AML-193 (cell line): Measurements from ENCODE around the gene STMN3.
"Not testable (repeated sequence)": the region's sequence is repeated elsewhere in the genome, so short reads cannot be mapped to it uniquely, and the experiment has no call there.

Experiments used
- DNase-seq, 2 experiments: peaks; one replicate each; lab custom pipeline; 2025; lab: John Stamatoyannopoulos, UW

STMN3 gene

GRCh38 chr20:63678667-63679465 is 25.6 kb upstream of the STMN3 start:
- DNase-seq, result no peak

GRCh38 chr20:63678071-63678470 is 24.8 kb upstream of the STMN3 start:
- DNase-seq, result no peak

GRCh38 chr20:63675681-63676368 is 22.6 kb upstream of the STMN3 start:
- no peak for DNase-seq

DNA sequence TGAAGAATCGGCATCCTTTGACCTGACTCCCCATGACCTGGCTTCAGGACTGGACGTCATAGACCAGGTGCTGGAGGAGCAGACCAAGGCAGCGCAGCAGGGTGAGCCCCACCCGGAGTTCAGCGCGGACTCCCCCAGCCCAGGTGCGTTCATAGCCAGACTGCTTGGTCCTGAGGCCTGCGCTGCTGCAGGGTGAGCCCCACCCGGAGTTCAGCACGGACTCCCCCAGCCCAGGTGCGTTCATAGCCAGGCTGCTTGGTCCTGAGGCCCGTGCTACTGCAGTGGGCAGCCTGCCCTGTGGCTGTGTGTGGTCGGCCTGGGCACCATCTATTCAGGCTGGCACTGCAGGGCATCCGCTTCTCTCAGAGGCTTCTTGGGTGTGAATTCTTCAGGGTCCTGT is 20.7 kb upstream of the STMN3 start:
- DNase-seq, result no peak

DNA sequence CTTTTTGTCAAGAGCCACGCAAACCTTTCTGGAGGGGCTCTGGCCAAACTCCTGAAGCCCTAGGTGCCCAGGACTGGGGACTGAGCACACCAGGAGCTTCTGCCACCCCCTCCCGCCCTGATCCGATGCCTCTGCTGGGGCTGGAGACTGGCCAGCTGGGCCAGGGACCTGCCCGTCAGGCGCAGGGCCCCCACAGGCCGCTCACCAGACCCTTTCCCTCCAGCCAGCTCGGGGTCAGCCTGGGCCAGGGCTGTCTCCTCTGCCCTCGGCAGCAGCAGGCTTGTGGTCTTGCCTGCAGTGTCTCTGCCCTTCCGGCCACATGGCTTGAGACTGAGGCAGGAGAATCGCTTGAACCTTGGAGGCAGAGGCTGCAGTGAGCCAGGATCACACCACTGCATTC is 19.4 kb upstream of the STMN3 start:
- DNase-seq, result no peak

DNA sequence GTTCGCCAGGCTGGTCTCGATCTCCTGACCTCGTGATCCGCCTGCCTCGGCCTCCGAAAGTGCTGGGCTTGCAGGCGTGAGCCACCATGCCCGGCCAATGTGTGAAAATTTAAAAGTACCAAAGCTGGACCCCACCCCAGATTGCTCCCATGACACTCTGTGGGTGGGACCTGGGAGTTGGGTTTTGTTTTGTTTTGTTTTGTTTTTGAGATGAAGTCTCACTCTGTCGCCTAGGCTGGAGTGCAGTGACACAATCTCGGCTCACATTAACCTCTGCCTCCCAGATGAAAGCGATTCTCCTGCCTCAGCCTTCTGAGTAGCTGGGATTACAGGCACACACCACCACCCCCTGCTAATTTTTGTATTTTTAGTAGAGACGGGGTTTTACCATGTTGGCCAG is 18.5 kb upstream of the STMN3 start:
- not testable (repeated sequence) for DNase-seq

- DNase-seq, result no peak
Measured at GRCh38 chr20:63668351-63668750, 15.1 kb upstream of the STMN3 start.

DNA sequence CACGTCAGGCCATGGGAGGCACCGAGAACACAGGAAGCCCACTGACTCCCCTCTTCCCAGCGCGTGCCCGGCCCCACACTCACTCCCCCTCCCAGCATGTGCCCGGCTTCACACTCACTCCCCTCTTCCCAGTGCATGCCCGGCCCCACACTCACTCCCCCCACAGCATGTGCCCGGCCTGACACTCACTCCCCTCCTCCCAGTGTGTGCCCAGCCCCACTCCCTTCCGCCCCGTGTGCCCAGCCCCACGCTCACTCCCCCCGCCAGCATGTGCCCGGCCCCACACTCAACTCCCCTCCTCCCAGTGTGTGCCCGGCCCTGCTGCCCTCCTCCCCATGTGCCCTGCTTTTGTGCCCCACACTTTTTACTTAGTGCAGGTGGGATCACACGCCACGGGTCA is 14.6 kb upstream of the STMN3 start:
- DNase-seq, result no peak

DNA sequence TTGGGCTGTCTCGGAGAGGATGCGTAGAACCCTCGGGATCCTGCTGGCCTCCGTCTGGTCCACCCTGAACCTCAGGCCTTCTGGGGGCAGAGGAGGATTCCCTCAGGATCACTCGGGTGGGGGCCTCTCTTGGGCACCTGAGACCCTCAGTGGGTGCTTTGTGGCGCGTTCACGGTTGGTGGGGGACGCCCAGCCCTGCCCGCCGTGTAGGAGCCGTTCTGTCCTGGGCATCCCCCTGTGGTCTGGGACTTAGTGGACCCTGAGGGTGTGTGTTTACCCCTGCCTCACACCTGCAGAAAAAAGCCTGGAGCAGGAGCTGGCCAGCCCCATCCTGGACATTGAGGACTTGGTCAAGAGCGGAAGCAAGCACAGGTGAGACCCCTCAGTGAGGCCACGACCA is 12.5 kb upstream of the STMN3 start:
- no peak for DNase-seq

GRCh38 chr20:63664861-63665594 is 11.8 kb upstream of the STMN3 start:
- DNase-seq, result no peak

GRCh38 chr20:63664143-63664851 is 11.1 kb upstream of the STMN3 start:
- no peak for DNase-seq

DNA sequence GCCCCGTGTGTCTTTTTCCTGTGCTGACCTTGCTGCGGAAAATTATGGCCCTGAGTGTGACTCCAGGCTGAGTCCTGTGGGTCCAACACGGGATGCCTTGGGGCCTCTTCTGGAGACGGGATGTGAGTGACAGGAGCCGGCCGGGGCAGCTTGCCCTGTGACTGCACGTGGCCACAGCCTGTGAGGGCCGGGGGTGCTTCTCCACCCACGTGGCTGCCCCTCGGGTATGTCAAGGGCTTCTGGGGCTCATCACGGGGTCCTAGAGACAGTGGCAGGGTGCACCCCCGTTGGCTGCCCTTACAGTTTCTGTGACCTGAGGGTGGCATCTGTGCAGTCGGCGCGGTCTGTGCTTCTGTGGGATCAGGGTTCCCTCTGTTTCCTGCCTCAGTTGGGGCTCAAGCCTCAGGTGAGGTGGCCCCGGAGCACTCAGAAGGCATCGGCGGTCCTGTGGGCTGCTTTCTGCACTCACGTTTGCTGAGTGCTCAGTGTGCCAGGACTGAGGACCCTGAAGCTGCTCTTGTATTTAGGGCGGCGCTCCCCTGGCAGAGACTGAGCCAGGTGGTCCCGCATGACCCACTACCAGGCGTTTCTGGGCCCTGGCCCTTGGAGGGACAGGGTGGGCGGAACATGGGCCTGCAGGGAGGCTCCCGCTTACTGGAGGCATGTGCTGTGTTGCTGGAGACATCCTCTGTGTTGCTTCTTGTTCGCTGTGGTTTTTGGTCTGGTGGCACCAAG is 10.3 kb upstream of the STMN3 start:
- no peak for DNase-seq

DNA sequence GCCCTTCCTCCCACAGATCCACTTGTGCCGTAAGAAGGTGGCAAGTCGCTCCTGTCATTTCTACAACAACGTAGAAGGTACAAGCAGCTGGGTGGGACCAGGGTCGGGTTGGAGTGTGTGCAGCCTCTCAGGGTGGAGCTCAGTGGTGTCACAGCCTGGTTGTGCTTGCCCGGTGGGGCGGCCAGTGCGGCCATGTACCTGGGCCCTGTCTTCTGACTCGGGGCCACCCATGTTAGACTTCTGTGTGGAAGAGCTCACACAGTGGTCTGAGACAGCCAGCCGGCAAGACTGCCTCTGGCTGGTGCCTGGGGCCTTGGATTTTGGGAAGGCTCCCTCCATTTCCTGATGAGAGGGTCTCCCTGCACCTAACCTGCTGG is 9.6 kb upstream of the STMN3 start:
- DNase-seq, result no peak

DNA sequence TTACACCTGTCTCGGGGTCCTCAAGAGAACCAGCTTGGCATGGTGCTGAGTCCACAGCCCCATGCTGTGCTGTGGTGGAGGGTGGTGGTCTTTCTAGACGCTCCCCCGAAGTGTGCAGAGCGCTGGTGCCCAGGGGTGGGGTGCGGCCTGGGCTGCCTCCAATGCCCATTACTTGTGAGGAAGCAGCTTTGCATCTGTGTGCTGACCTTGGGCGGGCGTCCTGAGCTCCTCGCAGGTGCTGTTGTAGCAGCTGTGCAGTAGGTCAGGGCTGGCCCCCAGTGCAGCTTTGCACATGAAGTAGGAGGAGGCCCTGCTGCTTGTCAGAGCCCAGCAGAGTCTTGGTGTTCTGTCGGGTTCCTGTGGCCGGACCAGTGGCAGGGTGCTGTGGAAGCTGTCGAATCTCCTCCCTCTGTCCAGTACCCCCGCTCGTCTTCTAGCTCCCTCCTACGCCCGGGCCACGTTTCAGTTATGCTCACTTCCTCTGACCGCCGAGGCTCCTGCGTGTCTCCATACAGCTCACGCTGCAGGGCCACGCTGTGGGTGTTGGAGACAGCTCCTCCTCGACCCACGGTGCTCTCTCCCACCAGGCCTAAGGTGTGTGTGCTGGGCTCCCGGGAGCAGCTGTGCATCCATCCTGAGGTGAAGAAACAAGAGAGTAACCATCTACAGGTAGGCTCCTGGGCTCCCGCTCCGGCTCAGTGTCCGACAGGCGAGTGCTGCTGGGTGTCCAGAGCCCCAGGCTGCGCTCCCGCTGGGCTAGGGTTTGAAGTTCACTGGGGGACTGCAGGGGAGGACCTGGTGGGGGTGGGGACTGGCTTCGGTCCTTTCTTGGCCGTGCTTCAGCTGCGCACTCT is 9.0 kb upstream of the STMN3 start:
- no peak for DNase-seq

GRCh38 chr20:63661108-63661507 is 7.9 kb upstream of the STMN3 start:
- no peak for DNase-seq

- no peak for DNase-seq
Measured at GRCh38 chr20:63660622-63661021, 7.4 kb upstream of the STMN3 start.

DNA sequence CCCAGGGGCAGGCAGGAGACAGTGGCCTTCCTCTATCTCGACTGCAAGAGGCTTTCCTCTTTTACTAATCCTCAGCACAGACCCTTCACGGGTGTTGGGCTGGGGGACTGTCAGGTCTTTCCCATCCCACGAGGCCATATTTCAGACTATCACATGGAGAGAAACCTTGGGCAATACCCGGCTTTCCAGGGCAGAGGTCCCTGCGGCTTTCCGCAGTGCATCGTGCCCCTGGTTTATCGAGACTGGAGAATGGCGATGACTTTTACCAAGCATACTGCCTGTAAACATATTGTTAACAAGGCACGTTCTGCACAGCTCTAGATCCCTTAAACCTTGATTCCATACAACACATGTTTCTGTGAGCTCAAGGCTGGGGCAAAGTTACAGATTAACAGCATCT is 7.0 kb upstream of the STMN3 start:
- DNase-seq, result not testable (repeated sequence)

DNA sequence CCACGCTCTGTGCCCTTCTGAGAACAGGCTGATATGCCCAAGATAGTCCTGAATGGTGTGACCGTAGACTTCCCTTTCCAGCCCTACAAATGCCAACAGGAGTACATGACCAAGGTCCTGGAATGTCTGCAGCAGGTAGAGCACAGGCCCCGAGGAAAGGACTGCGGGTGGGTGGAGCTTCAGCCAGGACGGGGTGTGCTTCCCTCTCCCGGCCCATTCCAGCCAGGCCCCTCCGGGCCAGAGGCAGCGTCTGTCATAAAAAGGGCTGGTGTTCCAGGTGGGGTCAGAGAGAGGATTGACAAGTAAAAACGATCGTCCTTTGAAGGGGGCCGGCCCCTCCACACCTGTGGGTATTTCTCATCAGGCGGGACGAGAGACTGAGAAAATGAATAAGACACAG is 6.1 kb upstream of the STMN3 start:
- no peak for DNase-seq

- DNase-seq, result peak in 1 of 2 experiments; percentile 12
Measured at GRCh38 chr20:63658749-63659187, 5.5 kb upstream of the STMN3 start.

DNA sequence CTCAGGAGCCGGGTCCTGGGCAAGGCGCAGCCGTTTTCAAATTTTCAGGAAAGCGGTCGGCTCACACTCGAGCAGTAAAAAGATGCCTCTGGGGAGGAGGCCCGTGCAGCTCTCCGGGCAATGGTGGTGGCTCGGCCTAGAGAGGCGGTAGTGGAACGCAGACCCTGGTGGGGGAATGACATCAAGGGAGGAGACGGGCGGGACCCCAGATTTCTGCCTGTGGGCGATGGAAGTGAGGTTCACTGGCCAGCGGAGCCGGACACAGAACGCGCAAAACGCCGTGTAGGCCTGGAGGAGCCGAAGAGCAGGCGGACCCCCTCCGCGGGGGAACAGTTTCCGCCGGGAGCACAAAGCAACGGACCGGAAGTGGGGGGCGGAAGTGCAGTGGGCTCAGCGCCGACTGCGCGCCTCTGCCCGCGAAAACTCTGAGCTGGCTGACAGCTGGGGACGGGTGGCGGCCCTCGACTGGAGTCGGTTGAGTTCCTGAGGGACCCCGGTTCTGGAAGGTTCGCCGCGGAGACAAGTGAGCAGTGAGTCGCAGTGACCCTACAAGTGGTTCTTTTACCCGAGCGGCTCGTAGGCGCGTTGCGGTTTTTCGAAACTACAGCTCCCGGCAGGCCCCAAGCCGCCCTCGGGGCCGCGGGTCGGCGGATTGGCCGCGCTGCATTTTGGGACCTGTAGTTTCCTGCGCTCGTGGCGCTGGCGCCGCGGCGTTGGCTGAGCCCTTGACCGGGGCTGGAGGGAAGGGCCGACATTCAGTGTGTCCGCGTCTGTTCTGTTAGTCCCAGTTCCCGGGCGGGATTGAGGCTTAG is 4.9 kb upstream of the STMN3 start, which contains the start of gene RTEL1:
TSS of gene RTEL1 (plus strand) at position 376 of the 812 bp plus-strand sequence. CDS start 1,091 bp downstream, outside the sequence.
- peak; percentile 72 to 86 for DNase-seq
